Measurements from ENCODE around the gene KRT14. TPM values are rescaled to one million over a fixed set of nuclear protein-coding genes. Genes with fewer than 3 reads are reported as not detected.
"Not testable (repeated sequence)": the region's sequence is repeated elsewhere in the genome, so short reads cannot be mapped to it uniquely, and the experiment has no call there.

The KRT14 gene
- polyA plus RNA-seq, 1 experiment: not detected

DNA sequence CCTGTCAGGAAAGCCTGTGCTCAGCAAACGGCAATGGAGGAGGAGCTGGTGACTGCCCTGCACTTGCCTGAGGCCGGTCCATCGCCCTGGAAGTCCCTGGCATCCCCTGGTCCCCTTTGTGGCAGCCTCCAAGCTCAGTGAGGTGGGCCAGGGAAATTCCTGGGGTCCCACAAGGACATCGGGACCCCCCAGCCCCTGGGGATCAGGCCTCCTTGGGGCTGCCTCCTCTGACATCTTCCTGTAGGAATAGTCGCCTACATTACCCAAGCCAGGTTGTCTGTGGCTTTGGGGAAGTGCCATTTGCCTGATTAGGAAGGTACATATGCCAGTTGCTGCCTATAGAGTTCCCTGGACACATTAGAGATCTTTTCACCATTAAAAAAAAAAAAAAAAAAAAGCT is 7.7 kb downstream of the KRT14 start:
- no peak for DNase-seq (ENCODE audit: low read depth, low spot score)
- ChIA-PET CTCF (interaction anchor here (0.6 to 1.7 kb wide), 11 partner anchors 13 to 406 kb away, joined by 3 to 19 read pairs (median 4); no protein-coding TSS in a partner anchor), POLR2A (interaction anchor here (0.6 kb wide), 1 partner anchor 873 kb away, joined by 3 read pairs; no protein-coding TSS in a partner anchor)
- H3K9me3 ChIP-seq (ENCODE audit: control insufficient read depth, insufficient read depth, low read length): no peaks in the 10 kb centered on the region; the same call in 1 of the 2 replicates
- no peak overlapping the region for H3K4me3 ChIP-seq (ENCODE audit: low read depth, low read length)
- H3K27me3 ChIP-seq (ENCODE audit: control insufficient read depth, insufficient read depth, low read length): peaks cover 28% of the 10 kb centered on the region
- H3K27ac ChIP-seq (ENCODE audit: low read depth, low read length): no peak overlapping the region
- no peak for TF ChIP-seq CTCF (IDR thresholded peaks at IDR 0.05; ENCODE audit: low read depth, low read length)

- Histone ChIP-seq H3K9me3 (ENCODE audit: control insufficient read depth, insufficient read depth, low read length) (no peaks in the 10 kb centered on the region; the same call in 1 of the 2 replicates), H3K4me3 (ENCODE audit: low read depth, low read length) (no peak overlapping the region), H3K27ac (ENCODE audit: low read depth, low read length) (no peak overlapping the region), H3K27me3 (ENCODE audit: control insufficient read depth, insufficient read depth, low read length) (peaks cover 31% of the 10 kb centered on the region)
- no peak for TF ChIP-seq CTCF (IDR thresholded peaks at IDR 0.05; ENCODE audit: low read depth, low read length)
- POLR2A ChIA-PET: no interaction called here
- no peak for DNase-seq (ENCODE audit: low read depth, low spot score)
- CTCF ChIA-PET: interaction anchor here (0.8 to 1.7 kb wide), 5 partner anchors 15 to 85 kb away, joined by 3 to 19 read pairs (median 4); no protein-coding TSS in a partner anchor
Measured at GRCh38 chr17:41578538-41578937, 8.2 kb downstream of the KRT14 start.

- CTCF ChIA-PET; DNase-seq (ENCODE audit: low read depth, low spot score); H3K27ac ChIP-seq (ENCODE audit: low read depth, low read length); POLR2A ChIA-PET; H3K9me3 ChIP-seq (ENCODE audit: control insufficient read depth, insufficient read depth, low read length); H3K4me3 ChIP-seq (ENCODE audit: low read depth, low read length): not testable (repeated sequence)
- H3K27me3 ChIP-seq (ENCODE audit: control insufficient read depth, insufficient read depth, low read length): peaks cover 46% of the 10 kb centered on the region
Measured at GRCh38 chr17:41576740-41577139, 10.0 kb downstream of the KRT14 start.

GRCh38 chr17:41575336-41575735 is 11.4 kb downstream of the KRT14 start:
- DNase-seq (ENCODE audit: low read depth, low spot score): no peak
- peaks cover 46% of the 10 kb centered on the region for H3K27me3 ChIP-seq (ENCODE audit: control insufficient read depth, insufficient read depth, low read length)
- ChIA-PET POLR2A (no interaction called here), CTCF (interaction anchor here (0.9 to 1.7 kb wide), 2 partner anchors 26 to 88 kb away, joined by 3 to 12 read pairs; no protein-coding TSS in a partner anchor)
- no peak overlapping the region for H3K27ac ChIP-seq (ENCODE audit: low read depth, low read length)
- no peaks in the 10 kb centered on the region; the same call in 1 of the 2 replicates for H3K9me3 ChIP-seq (ENCODE audit: control insufficient read depth, insufficient read depth, low read length)
- no peak overlapping the region for H3K4me3 ChIP-seq (ENCODE audit: low read depth, low read length)
- TF ChIP-seq CTCF (IDR thresholded peaks at IDR 0.05; ENCODE audit: low read depth, low read length): no peak

DNA sequence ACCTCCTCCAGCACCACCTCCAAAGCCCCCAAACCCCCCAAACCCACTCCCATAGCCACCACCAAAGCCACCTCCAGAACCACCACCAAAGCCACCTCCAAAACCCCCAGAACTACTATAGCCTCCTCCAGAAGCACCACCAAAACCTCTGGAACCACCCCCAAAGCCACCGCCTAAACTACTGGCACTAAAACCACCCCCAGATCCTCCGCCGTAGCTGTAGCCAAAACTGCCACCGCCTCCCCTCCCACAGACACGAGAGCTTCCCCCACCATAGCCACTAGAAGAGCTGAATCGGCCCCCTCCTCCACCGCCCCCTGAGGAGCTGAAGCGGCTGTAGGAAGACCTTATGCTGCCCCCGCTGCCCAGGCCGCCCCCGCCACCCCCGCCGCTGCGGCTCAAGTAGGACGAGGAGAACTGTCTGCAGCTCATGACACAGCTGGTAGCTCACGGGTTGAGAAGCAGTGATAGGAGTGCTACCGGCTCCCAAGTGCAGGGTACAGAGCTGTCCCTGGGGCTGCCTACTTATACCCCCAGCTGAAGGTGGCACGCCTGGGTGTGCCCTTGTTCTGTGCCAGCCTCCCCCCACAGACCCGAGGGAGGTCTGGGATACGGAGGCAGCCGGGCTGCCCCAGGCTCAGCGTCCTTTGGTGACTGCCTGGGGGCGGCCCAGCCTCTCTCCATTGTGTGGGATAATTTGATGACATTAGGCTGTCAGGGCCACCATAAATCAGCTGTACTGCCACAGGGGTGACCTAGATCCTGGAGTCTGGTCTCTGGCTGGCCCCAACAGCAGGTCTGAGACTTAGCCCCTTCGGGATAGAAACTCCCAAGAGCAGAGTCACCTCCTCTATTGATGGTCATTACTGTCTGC is 14.9 kb downstream of the KRT14 start, which contains the start of gene KRT9:
Gene KRT9 (minus strand): TSS at position 499 of the 874 bp plus-strand sequence. CDS start 67 bp downstream, at position 432.
- ChIA-PET POLR2A (no interaction called here), CTCF (interaction anchor here (1.1 kb wide), 1 partner anchor 91 kb away, joined by 3 read pairs; no protein-coding TSS in a partner anchor)
- Histone ChIP-seq H3K9me3 (ENCODE audit: control insufficient read depth, insufficient read depth, low read length) (no peaks in the 10 kb centered on the region), H3K27ac (ENCODE audit: low read depth, low read length) (no peak within 1 kb of the TSS), H3K4me3 (ENCODE audit: low read depth, low read length) (no peak within 1 kb of the TSS), H3K27me3 (ENCODE audit: control insufficient read depth, insufficient read depth, low read length) (peaks cover 44% of the 10 kb centered on the region)
- TF ChIP-seq CTCF (IDR thresholded peaks at IDR 0.05; ENCODE audit: low read depth, low read length): no peak
- no peak for DNase-seq (ENCODE audit: low read depth, low spot score)

All from AG04450 (cell line).